Stimulated activated CD8-positive, alpha-beta memory T cell treated with anti-CD3 and anti-CD28 coated beads, Interleukin-7, amount 100 ng/mL, for 48 hours (primary cell): ENCODE measurements around the gene MSI1.

Experiments
- DNase-seq, 2 donors: peaks; one replicate each; pipeline ENCODE4 v3.0.0-alpha.2; 2020; ENCODE audit warnings: low read depth in 1 of 2; ENCODE audit errors: extremely low read depth in 1 of 2

The MSI1 gene

GRCh38 chr12:120368789-120369602 is at the start of gene MSI1:
MSI1 (minus strand) TSS chr12:120369164; CDS start chr12:120369091, 73 bp downstream.
- DNase-seq = no peak

- DNase-seq = no peak
Observed at GRCh38 chr12:120417917-120418580, 49.1 kb upstream of the MSI1 start.

GRCh38 chr12:120416490-120417216 is 47.7 kb upstream of the MSI1 start:
- DNase-seq = no peak

GRCh38 chr12:120413901-120414695 is 45.1 kb upstream of the MSI1 start:
- DNase-seq = no peak

- no peak for DNase-seq
Observed at GRCh38 chr12:120412421-120412820, 43.5 kb upstream of the MSI1 start.

- DNase-seq = no peak
Observed at GRCh38 chr12:120408771-120409170, 39.8 kb upstream of the MSI1 start.

- no peak for DNase-seq
Observed at GRCh38 chr12:120406553-120406952, 37.6 kb upstream of the MSI1 start.

GRCh38 chr12:120406069-120406468 is 37.1 kb upstream of the MSI1 start:
- DNase-seq = no peak

- DNase-seq = no peak
Observed at GRCh38 chr12:120404271-120404670, 35.3 kb upstream of the MSI1 start.

GRCh38 chr12:120403869-120404268 is 34.9 kb upstream of the MSI1 start:
- no peak for DNase-seq

GRCh38 chr12:120402217-120402616 is 33.3 kb upstream of the MSI1 start:
- no peak for DNase-seq

- DNase-seq = no peak
Observed at GRCh38 chr12:120399531-120399930, 30.6 kb upstream of the MSI1 start.

- DNase-seq = no peak
Observed at GRCh38 chr12:120397824-120398540, 29.0 kb upstream of the MSI1 start.

- DNase-seq = no peak
Observed at GRCh38 chr12:120394483-120395367, 25.8 kb upstream of the MSI1 start.

- DNase-seq = no peak
Observed at GRCh38 chr12:120390540-120391120, 21.7 kb upstream of the MSI1 start.

GRCh38 chr12:120388691-120389481 is 19.9 kb upstream of the MSI1 start:
- DNase-seq = no peak

GRCh38 chr12:120381752-120382419 is 12.9 kb upstream of the MSI1 start:
- DNase-seq = no peak

- DNase-seq = no peak
Observed at GRCh38 chr12:120378036-120378435, 9.1 kb upstream of the MSI1 start.
